ENCODE data around the gene SCGB3A2.

SCGB3A2 gene

GRCh38 chr5:147921136-147921535 lies 42.6 kb downstream of the SCGB3A2 start:
- Mint-ChIP-seq H3K4me1 (no peaks in the 10 kb centered on the region), H3K27ac (ENCODE audit: low read depth) (no peak overlapping the region), H3K27me3 (peaks cover 57% of the 10 kb centered on the region), H3K36me3 (ENCODE audit: insufficient read depth) (no peaks in the 10 kb centered on the region), H3K4me3 (no peak overlapping the region), H3K9me3 (no peaks in the 10 kb centered on the region)
- no peak for ATAC-seq (replicated peaks; ENCODE audit: extremely low read depth, poor library complexity, severe bottlenecking)
- DNase-seq (ENCODE audit: low spot score in 2 of 2): no peak

- DNase-seq (ENCODE audit: low spot score in 2 of 2) (no peak), ATAC-seq (replicated peaks; ENCODE audit: extremely low read depth, poor library complexity, severe bottlenecking) (no peak)
- Mint-ChIP-seq H3K4me1 (no peaks in the 10 kb centered on the region), H3K9me3 (no peaks in the 10 kb centered on the region), H3K27ac (ENCODE audit: low read depth) (no peak overlapping the region), H3K27me3 (peaks cover 23% of the 10 kb centered on the region), H3K4me3 (no peak overlapping the region), H3K36me3 (ENCODE audit: insufficient read depth) (no peaks in the 10 kb centered on the region)
These were observed 46.5 kb downstream of the SCGB3A2 start for GRCh38 chr5:147925020-147925419.

GRCh38 chr5:147927901-147928300 lies 49.4 kb downstream of the SCGB3A2 start:
- Mint-ChIP-seq H3K36me3 (ENCODE audit: insufficient read depth) (no peaks in the 10 kb centered on the region), H3K27me3 (peaks cover 15% of the 10 kb centered on the region), H3K4me1 (no peaks in the 10 kb centered on the region), H3K27ac (ENCODE audit: low read depth) (no peak overlapping the region), H3K4me3 (no peak overlapping the region), H3K9me3 (no peaks in the 10 kb centered on the region)
- ATAC-seq (replicated peaks; ENCODE audit: extremely low read depth, poor library complexity, severe bottlenecking) (no peak), DNase-seq (ENCODE audit: low spot score in 2 of 2) (no peak)

- no peaks in the 10 kb centered on the region for H3K9me3 Mint-ChIP-seq
- no peaks in the 10 kb centered on the region for H3K4me1 Mint-ChIP-seq
- DNase-seq (ENCODE audit: low spot score in 2 of 2) (no peak), ATAC-seq (replicated peaks; ENCODE audit: extremely low read depth, poor library complexity, severe bottlenecking) (no peak)
- no peaks in the 10 kb centered on the region for H3K27me3 Mint-ChIP-seq
- H3K27ac Mint-ChIP-seq (ENCODE audit: low read depth): no peak overlapping the region
- H3K36me3 Mint-ChIP-seq (ENCODE audit: insufficient read depth): no peaks in the 10 kb centered on the region
- no peak overlapping the region for H3K4me3 Mint-ChIP-seq
These were observed 52.3 kb downstream of the SCGB3A2 start for GRCh38 chr5:147930769-147931168.

Measured in central memory CD8-positive, alpha-beta T cell (primary cell).